Omental fat pad (tissue), 4 donors: Measurements from ENCODE around the gene RADX. TPM values are rescaled to one million over a fixed set of nuclear protein-coding genes. Genes with fewer than 3 reads are reported as not detected.

ENCODE experiments used
- ATAC-seq: fragments of 150-250 bp; one replicate; pipeline ENCODE4 v1.9.1; 2016; ENCODE audit warnings: mild to moderate bottlenecking, moderate library complexity; ENCODE audit not compliant: low FRiP score
- DNase-seq: peaks from one replicate; pipeline ENCODE4 v3.0.0-alpha.2; 2019; ENCODE audit warnings: low spot score
- CTCF ChIP-seq, 3 donors: fragments of 450-650 bp; IDR thresholded peaks; one replicate each; pipeline ENCODE4 v1.5.1; 2016 to 2017; ENCODE audit warnings: antibody characterized with exemption in 3 of 3, mild to moderate bottlenecking in 3 of 3, moderate library complexity in 2 of 3
- total RNA-seq, 4 donors: library from RNA; depleted of rRNA; stranded (reverse); fragments of >200 nt; gene quantifications; one replicate each; pipeline ENCODE4 v1.1.0, GENCODE V29; 2016

The RADX gene
- total RNA-seq, 4 donors from 2014 or later, result 1.2 to 4.3 (median 2.4) TPM

- TF ChIP-seq CTCF (IDR thresholded peaks at IDR 0.05), result no peak
- DNase-seq, result no peak
- no peak for ATAC-seq
These were observed 5.2 kb upstream of the RADX start for GRCh38 chrX:106606571-106606970.

DNA sequence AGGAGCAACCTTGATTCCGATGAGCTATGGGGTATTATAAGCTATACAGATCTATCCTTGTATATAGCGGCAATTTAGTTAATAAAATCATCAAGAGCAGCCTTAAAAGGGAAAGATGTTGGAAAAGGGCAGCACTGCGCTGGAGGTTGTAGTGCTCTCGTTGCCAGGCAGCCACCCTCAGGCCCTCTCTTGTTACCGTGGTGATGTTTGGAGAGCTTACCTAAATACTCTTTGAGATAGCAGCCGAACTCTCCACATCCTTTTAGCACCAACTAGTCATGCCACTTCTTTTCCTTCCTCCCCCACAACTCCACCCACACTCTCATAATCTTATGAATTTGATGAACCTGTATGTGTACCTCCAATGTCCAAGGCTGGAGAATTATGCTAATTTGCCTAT is 3.8 kb upstream of the RADX start:
- ATAC-seq (no peak), DNase-seq (no peak)
- TF ChIP-seq CTCF (IDR thresholded peaks at IDR 0.05), result no peak

DNA sequence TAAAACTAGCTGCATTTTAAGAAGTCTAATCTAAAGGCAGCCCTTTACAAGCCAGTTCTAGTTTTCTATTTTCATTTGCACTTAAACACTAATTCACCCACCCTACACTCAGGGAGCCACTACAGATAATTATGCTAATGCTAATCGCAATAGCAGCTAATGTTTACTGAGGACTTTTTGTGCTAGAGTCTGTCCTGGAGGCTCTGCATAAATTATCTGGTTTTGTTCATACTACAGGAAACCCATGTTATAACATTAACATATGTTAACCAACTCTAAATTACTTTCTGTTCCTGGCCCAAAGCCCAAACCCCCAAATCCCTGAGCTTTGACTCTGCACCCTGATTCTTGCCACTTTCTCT is 480 bp upstream of the RADX start:
- DNase-seq, result no peak
- no peak for TF ChIP-seq CTCF (IDR thresholded peaks at IDR 0.05)
- ATAC-seq, result no peak

DNA sequence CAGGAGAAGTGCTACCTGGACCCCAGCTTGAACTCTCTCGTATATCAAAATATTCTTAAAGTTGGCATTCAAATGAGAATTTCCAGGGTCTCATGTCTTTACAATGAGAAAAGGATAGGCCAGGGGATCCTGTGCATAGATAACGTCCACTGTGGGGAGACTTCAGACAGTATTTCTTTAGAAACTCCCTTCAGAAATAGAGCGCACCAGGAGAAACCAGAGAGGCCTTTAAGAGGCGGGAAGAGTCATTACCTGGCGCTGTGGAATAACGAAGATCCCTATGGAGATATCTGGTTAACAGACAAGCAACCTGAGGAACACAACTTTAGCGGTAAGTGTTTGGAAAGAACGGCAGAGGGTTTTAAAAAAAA is 600 bp downstream of the RADX start:
- no peak for TF ChIP-seq CTCF (IDR thresholded peaks at IDR 0.05)

GRCh38 chrX:106613277-106613676 is 1.5 kb downstream of the RADX start:
- ATAC-seq, result no peak
- no peak for TF ChIP-seq CTCF (IDR thresholded peaks at IDR 0.05)
- DNase-seq, result no peak

More for the DNA sequence above, 600 bp downstream of the RADX start:
- peak; percentile 35 for ATAC-seq
- no peak for DNase-seq

GRCh38 chrX:106615041-106615440 is 3.3 kb downstream of the RADX start:
- TF ChIP-seq CTCF (IDR thresholded peaks at IDR 0.05), result no peak
- no peak for ATAC-seq
- no peak for DNase-seq

DNA sequence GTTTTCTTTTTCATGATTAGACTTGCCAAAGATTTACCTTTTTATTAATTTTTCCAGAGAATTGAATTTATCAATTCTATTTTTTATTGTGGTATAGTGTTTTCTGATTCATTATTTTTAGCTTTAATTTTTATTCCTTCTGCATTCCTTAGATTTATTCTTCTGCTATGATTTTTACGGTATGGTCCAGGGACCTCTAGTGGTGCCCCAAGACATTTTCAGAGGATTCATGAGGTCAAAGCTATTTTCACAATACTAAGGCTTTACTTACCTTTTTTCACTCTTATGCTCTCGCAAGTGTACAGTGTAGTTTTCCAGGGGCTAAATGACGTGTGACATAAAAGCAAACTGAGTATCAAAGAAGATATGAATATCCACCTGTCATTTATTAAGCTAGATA is 8.0 kb downstream of the RADX start:
- no peak for TF ChIP-seq CTCF (IDR thresholded peaks at IDR 0.05)
- ATAC-seq (no peak), DNase-seq (no peak)
